HepG2 (cell line): ENCODE measurements around the gene GAN. TPM values are rescaled to one million over a fixed set of nuclear protein-coding genes. Genes with fewer than 3 reads are reported as not detected.

Experiments
- ARNT2 ChIP-seq: sonication (generic); formaldehyde crosslinking; IDR thresholded peaks from 2 replicates; pipeline ENCODE4 v1.8.0; 2022; ENCODE audit warnings: mild to moderate bottlenecking, low read depth, missing genetic modification reagents, moderate library complexity
- CHD2 ChIP-seq: IDR thresholded peaks from 2 replicates; pipeline ENCODE4 v1.6.1; 2011; ENCODE audit warnings: low read depth, low read length, improper control_type of control experiment
- GATA4 ChIP-seq: sonication (generic); IDR thresholded peaks from 2 replicates; pipeline ENCODE4 v1.6.1; 2016; ENCODE audit warnings: antibody characterized with exemption, low read depth, borderline replicate concordance
- IRF2 ChIP-seq: IDR thresholded peaks from 2 replicates; pipeline ENCODE4 v1.6.1; 2018; ENCODE audit warnings: missing genetic modification reagents, missing compliant biosample characterization
- ZBTB3 ChIP-seq: sonication (generic); formaldehyde crosslinking; IDR thresholded peaks from 2 replicates; pipeline ENCODE4 v1.4.0; 2020; ENCODE audit warnings: low read depth, mild to moderate bottlenecking, moderate library complexity, missing genetic modification reagents, borderline replicate concordance
- ZFAT ChIP-seq: sonication (generic); formaldehyde crosslinking; conservative IDR thresholded peaks from 2 replicates; pipeline ENCODE4 v1.8.1; 2023; ENCODE audit warnings: missing genetic modification reagents, inconsistent platforms
- ZNF263 ChIP-seq: sonication (generic); formaldehyde crosslinking; IDR thresholded peaks from 2 replicates; pipeline ENCODE4 v1.4.0; 2020; ENCODE audit warnings: missing genetic modification reagents
- ZNF616 ChIP-seq: sonication (generic); formaldehyde crosslinking; IDR thresholded peaks from 2 replicates; pipeline ENCODE4 v1.5.0; 2020; ENCODE audit warnings: low read depth, mild to moderate bottlenecking, missing genetic modification reagents
- ZNF761 ChIP-seq: sonication (generic); formaldehyde crosslinking; conservative IDR thresholded peaks from 2 replicates; pipeline ENCODE4 v1.4.0; 2020; ENCODE audit warnings: mild to moderate bottlenecking, missing genetic modification reagents
- ZSCAN20 ChIP-seq: sonication (generic); formaldehyde crosslinking; IDR thresholded peaks from 2 replicates; pipeline ENCODE4 v1.4.0; 2020; ENCODE audit warnings: missing genetic modification reagents, mild to moderate bottlenecking, borderline replicate concordance
- ZSCAN21 ChIP-seq: sonication (generic); formaldehyde crosslinking; IDR thresholded peaks from 2 replicates; pipeline ENCODE4 v1.8.0; 2022; ENCODE audit warnings: mild to moderate bottlenecking, missing genetic modification reagents, moderate library complexity, borderline replicate concordance
- polyA plus RNA-seq, 8 experiments: library from polyadenylated mRNA; depleted of rRNA in 3 of 8; stranded (reverse) in 7 of 8; unstranded in 1 of 8; fragments of >200 nt; fragmentation: Illumina TruSeq in 4 of 8; extraction: Trizol in 4 of 8; gene quantifications; 2 replicates each; pipeline versions ENCODE4 v1.2.1 to v1.2.3, GENCODE V29; 2011 to 2016; ENCODE audit warnings: low read depth in 4 of 8, missing spikeins in 1 of 8, mixed read lengths in 1 of 8; ENCODE audit not compliant: insufficient read depth in 1 of 8
- total RNA-seq, 5 experiments: library from RNA; depleted of rRNA; stranded (reverse); fragments of >200 nt; fragmentation: Illumina TruSeq; extraction: Trizol; gene quantifications; 2 replicates each; pipeline ENCODE4 v1.2.3, GENCODE V29; 2016; ENCODE audit warnings: low read depth in 1 of 5
- TF ChIP-seq, protein P1 (sequence below): sonication (generic); formaldehyde crosslinking; IDR thresholded peaks from 2 replicates; pipeline ENCODE4 v1.8.0; 2022; ENCODE audit warnings: mild to moderate bottlenecking, missing genetic modification reagents; ENCODE audit not compliant: insufficient replicate concordance
- TF ChIP-seq, protein P2 (sequence below): sonication (generic); formaldehyde crosslinking; IDR thresholded peaks from 2 replicates; pipeline ENCODE4 v1.8.1; 2023; ENCODE audit warnings: mild to moderate bottlenecking, missing genetic modification reagents
- TF ChIP-seq, protein P3 (sequence below): sonication (generic); formaldehyde crosslinking; conservative IDR thresholded peaks from 2 replicates; pipeline ENCODE4 v1.8.0; 2022; ENCODE audit warnings: low read depth, missing genetic modification reagents
- TF ChIP-seq, protein P4 (sequence below): sonication (generic); formaldehyde crosslinking; IDR thresholded peaks from 2 replicates; pipeline ENCODE4 v1.4.0; 2020; ENCODE audit warnings: missing genetic modification reagents
- TF ChIP-seq, protein P5 (sequence below): sonication (generic); formaldehyde crosslinking; IDR thresholded peaks from 2 replicates; pipeline ENCODE4 v1.4.0; 2020; ENCODE audit warnings: mild to moderate bottlenecking, low read depth, missing genetic modification reagents

The GAN gene
- total and polyA plus RNA-seq, 2 of the 13 experiments (the other 11 are each of a cell fraction or from before 2014, with no cell fraction given) = 4.3 to 11.0 TPM

DNA sequence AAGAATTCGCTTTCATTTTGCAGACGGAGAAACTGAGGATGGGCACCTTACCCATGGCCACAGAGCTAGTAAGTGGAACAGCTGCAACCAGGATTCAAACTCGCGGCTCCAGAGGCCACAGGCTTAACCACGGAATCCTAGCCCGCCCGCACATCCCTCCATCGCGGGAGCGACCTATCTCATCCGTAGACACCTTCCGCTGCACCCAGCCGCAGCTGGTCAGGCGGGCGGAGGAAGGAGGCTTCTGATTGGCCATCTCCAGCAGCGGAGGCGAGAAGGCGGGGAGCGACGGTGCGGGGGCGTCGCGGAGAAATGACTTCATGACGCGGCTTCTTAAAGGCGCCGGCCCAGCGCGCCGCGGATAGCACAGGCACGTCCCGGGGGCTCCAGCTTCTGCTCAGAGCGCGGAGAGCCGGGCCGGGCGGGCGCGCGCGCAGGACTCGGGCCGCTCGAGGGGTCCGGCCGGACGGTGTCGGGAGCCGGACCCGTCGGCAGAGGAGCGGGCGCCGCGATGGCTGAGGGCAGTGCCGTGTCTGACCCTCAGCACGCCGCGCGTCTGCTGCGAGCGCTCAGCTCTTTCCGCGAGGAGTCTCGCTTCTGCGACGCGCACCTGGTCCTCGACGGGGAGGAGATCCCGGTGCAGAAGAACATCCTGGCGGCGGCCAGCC lies at the start of gene GAN (continued):
- TF ChIP-seq, protein P1, sequence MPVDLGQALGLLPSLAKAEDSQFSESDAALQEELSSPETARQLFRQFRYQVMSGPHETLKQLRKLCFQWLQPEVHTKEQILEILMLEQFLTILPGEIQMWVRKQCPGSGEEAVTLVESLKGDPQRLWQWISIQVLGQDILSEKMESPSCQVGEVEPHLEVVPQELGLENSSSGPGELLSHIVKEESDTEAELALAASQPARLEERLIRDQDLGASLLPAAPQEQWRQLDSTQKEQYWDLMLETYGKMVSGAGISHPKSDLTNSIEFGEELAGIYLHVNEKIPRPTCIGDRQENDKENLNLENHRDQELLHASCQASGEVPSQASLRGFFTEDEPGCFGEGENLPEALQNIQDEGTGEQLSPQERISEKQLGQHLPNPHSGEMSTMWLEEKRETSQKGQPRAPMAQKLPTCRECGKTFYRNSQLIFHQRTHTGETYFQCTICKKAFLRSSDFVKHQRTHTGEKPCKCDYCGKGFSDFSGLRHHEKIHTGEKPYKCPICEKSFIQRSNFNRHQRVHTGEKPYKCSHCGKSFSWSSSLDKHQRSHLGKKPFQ (CRISPR knock-in tag) = no peak
- peak; percentile 73; the same call in 1 of the 2 replicates for TF ChIP-seq ZNF616 (CRISPR knock-in tag)
- peak; percentile 71; the same call in 1 of the 2 replicates for TF ChIP-seq GATA4
- 0 out of 2 replicates have a peak, but pooled peaks have one; percentile 89 for TF ChIP-seq ZBTB3
- peak; percentile 82 for TF ChIP-seq CHD2
- peak; percentile 71; the same call in 1 of the 2 replicates for TF ChIP-seq ARNT2 (CRISPR knock-in tag)
- no peak; the same call in 1 of the 2 replicates for TF ChIP-seq ZSCAN21
- TF ChIP-seq, protein P2, sequence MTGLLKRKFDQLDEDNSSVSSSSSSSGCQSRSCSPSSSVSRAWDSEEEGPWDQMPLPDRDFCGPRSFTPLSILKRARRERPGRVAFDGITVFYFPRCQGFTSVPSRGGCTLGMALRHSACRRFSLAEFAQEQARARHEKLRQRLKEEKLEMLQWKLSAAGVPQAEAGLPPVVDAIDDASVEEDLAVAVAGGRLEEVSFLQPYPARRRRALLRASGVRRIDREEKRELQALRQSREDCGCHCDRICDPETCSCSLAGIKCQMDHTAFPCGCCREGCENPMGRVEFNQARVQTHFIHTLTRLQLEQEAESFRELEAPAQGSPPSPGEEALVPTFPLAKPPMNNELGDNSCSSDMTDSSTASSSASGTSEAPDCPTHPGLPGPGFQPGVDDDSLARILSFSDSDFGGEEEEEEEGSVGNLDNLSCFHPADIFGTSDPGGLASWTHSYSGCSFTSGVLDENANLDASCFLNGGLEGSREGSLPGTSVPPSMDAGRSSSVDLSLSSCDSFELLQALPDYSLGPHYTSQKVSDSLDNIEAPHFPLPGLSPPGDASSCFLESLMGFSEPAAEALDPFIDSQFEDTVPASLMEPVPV (CRISPR knock-in tag) = no peak; the same call in 1 of the 2 replicates
- TF ChIP-seq ZNF263 (CRISPR knock-in tag) = no peak
- TF ChIP-seq ZFAT (CRISPR knock-in tag) = no peak
- TF ChIP-seq, protein P3, sequence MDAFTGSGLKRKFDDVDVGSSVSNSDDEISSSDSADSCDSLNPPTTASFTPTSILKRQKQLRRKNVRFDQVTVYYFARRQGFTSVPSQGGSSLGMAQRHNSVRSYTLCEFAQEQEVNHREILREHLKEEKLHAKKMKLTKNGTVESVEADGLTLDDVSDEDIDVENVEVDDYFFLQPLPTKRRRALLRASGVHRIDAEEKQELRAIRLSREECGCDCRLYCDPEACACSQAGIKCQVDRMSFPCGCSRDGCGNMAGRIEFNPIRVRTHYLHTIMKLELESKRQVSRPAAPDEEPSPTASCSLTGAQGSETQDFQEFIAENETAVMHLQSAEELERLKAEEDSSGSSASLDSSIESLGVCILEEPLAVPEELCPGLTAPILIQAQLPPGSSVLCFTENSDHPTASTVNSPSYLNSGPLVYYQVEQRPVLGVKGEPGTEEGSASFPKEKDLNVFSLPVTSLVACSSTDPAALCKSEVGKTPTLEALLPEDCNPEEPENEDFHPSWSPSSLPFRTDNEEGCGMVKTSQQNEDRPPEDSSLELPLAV = no peak
- peak; percentile 77; the same call in 1 of the 2 replicates for TF ChIP-seq ZNF761 (CRISPR knock-in tag)
- TF ChIP-seq, protein P4, sequence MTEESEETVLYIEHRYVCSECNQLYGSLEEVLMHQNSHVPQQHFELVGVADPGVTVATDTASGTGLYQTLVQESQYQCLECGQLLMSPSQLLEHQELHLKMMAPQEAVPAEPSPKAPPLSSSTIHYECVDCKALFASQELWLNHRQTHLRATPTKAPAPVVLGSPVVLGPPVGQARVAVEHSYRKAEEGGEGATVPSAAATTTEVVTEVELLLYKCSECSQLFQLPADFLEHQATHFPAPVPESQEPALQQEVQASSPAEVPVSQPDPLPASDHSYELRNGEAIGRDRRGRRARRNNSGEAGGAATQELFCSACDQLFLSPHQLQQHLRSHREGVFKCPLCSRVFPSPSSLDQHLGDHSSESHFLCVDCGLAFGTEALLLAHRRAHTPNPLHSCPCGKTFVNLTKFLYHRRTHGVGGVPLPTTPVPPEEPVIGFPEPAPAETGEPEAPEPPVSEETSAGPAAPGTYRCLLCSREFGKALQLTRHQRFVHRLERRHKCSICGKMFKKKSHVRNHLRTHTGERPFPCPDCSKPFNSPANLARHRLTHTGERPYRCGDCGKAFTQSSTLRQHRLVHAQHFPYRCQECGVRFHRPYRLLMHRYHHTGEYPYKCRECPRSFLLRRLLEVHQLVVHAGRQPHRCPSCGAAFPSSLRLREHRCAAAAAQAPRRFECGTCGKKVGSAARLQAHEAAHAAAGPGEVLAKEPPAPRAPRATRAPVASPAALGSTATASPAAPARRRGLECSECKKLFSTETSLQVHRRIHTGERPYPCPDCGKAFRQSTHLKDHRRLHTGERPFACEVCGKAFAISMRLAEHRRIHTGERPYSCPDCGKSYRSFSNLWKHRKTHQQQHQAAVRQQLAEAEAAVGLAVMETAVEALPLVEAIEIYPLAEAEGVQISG (CRISPR knock-in tag) = peak; percentile 84
- TF ChIP-seq IRF2 (CRISPR knock-in tag) = peak; percentile 89
- no peak; the same call in 1 of the 2 replicates for TF ChIP-seq ZSCAN20 (CRISPR knock-in tag)
- TF ChIP-seq, protein P5, sequence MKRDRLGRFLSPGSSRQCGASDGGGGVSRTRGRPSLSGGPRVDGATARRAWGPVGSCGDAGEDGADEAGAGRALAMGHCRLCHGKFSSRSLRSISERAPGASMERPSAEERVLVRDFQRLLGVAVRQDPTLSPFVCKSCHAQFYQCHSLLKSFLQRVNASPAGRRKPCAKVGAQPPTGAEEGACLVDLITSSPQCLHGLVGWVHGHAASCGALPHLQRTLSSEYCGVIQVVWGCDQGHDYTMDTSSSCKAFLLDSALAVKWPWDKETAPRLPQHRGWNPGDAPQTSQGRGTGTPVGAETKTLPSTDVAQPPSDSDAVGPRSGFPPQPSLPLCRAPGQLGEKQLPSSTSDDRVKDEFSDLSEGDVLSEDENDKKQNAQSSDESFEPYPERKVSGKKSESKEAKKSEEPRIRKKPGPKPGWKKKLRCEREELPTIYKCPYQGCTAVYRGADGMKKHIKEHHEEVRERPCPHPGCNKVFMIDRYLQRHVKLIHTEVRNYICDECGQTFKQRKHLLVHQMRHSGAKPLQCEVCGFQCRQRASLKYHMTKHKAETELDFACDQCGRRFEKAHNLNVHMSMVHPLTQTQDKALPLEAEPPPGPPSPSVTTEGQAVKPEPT (CRISPR knock-in tag) = peak; percentile 87; the same call in 1 of the 2 replicates
